Prostate gland (tissue), 2 donors: ENCODE measurements around the gene SIX2.

Experiments used
- CTCF ChIP-seq, 4 experiments: fragments of 200-600 bp in 2 of 4; fragments of 450-650 bp in 2 of 4; sonication (generic) in 2 of 4; IDR thresholded peaks; 1 replicate in 3 of 4; 2 replicates in 1 of 4; pipeline ENCODE4 v1.5.1; 2016 to 2019; ENCODE audit warnings: antibody characterized with exemption in 4 of 4, mild to moderate bottlenecking in 2 of 4, moderate library complexity in 2 of 4
- POLR2A ChIP-seq: fragments of 450-650 bp; IDR thresholded peaks from one replicate; pipeline ENCODE4 v1.6.1; 2016; ENCODE audit warnings: antibody characterized with exemption, mild to moderate bottlenecking
- POLR2AphosphoS5 ChIP-seq: sonication (generic); formaldehyde crosslinking; IDR thresholded peaks from one replicate; pipeline ENCODE4 v1.6.1; 2017; ENCODE audit warnings: antibody characterized with exemption

GRCh38 chr2:45026924-45027450 is 17.7 kb upstream of the SIX2 start:
- TF ChIP-seq CTCF (IDR thresholded peaks at IDR 0.05) (no peak), POLR2AphosphoS5 (no peak), POLR2A (no peak)
